Osteoblast (primary cell): ENCODE measurements around the gene ATXN7. TPM values are rescaled to one million over a fixed set of nuclear protein-coding genes. Genes with fewer than 3 reads are reported as not detected.

Experiments
- DNase-seq: peaks from one replicate; pipeline ENCODE4 v3.0.0; 2011; ENCODE audit warnings: low spot score, mixed read lengths; ENCODE audit not compliant: insufficient read length; ENCODE audit errors: missing footprints
- H2AFZ ChIP-seq: 2 replicates; pipeline ENCODE4 v1.6.0; 2011; ENCODE audit warnings: mild to moderate bottlenecking, low read length
- H3K27ac ChIP-seq: 2 replicates; pipeline ENCODE4 v1.5.1; 2011; ENCODE audit warnings: mild to moderate bottlenecking, low read depth, low read length, moderate library complexity
- H3K27me3 ChIP-seq: 2 replicates; pipeline ENCODE4 v1.6.0; 2012; ENCODE audit warnings: mild to moderate bottlenecking, control low read depth, inconsistent platforms, low read length, moderate library complexity; ENCODE audit not compliant: insufficient read depth
- H3K36me3 ChIP-seq: 2 replicates; pipeline ENCODE4 v1.5.1; 2011; ENCODE audit warnings: mild to moderate bottlenecking, low read length, control low read depth, moderate library complexity; ENCODE audit not compliant: insufficient read depth
- H3K4me1 ChIP-seq: 2 replicates; pipeline ENCODE4 v1.5.1; 2011; ENCODE audit warnings: mild to moderate bottlenecking, low read length, control low read depth, moderate library complexity; ENCODE audit not compliant: insufficient read depth
- H3K4me2 ChIP-seq: 2 replicates; pipeline ENCODE4 v1.6.0; 2011; ENCODE audit warnings: mild to moderate bottlenecking, low read length; ENCODE audit not compliant: insufficient read depth
- H3K4me3 ChIP-seq: fragments of 200-600 bp; sonication (generic); 3 replicates; pipeline ENCODE4 v1.5.1; 2012; ENCODE audit warnings: mild to moderate bottlenecking, low read length, inconsistent platforms; ENCODE audit not compliant: insufficient read depth
- H3K79me2 ChIP-seq: 2 replicates; pipeline ENCODE4 v1.6.0; 2012; ENCODE audit warnings: mild to moderate bottlenecking, low read length, control low read depth, inconsistent platforms; ENCODE audit not compliant: insufficient read depth
- H3K9me3 ChIP-seq: 2 replicates; pipeline ENCODE4 v1.5.1; 2011; ENCODE audit warnings: low read depth, low read length, control low read depth
- H4K20me1 ChIP-seq: 2 replicates; pipeline ENCODE4 v1.6.0; 2012; ENCODE audit warnings: mild to moderate bottlenecking, low read length, control low read depth; ENCODE audit not compliant: insufficient read depth
- total RNA-seq: library from RNA; depleted of rRNA; stranded (reverse); fragments of >200 nt; gene quantifications from 2 replicates; pipeline ENCODE4 v1.2.3, GENCODE V29; 2012
- TF ChIP-seq, protein P1 (sequence below): IDR thresholded peaks from 2 replicates; pipeline ENCODE4 v1.5.1; 2011; ENCODE audit warnings: mild to moderate bottlenecking, low read depth, low read length, moderate library complexity; ENCODE audit errors: extremely low read depth

ATXN7 gene
- total RNA-seq, 1 donor, result 17.0 TPM

DNA sequence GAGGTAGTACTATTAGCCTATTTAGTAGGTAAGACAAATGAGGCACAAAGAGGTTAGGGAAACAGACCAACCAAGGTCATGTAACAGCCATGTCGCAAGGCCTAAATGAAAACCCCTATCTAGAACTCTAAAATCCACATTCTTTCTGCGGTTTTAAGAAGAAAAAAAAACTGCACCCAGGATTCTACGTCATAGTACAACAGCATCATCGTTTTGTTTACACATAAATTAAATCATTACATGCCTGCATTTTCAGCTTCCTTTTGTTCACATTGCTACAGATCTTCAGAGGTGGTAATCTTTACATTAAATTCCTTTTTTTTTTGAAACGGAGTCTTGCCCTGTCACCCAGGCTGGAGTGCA, 160.2 kb downstream of the ATXN7 start:
- peaks cover 23% of the 10 kb centered on the region for H3K36me3 ChIP-seq
- TF ChIP-seq, protein P1, sequence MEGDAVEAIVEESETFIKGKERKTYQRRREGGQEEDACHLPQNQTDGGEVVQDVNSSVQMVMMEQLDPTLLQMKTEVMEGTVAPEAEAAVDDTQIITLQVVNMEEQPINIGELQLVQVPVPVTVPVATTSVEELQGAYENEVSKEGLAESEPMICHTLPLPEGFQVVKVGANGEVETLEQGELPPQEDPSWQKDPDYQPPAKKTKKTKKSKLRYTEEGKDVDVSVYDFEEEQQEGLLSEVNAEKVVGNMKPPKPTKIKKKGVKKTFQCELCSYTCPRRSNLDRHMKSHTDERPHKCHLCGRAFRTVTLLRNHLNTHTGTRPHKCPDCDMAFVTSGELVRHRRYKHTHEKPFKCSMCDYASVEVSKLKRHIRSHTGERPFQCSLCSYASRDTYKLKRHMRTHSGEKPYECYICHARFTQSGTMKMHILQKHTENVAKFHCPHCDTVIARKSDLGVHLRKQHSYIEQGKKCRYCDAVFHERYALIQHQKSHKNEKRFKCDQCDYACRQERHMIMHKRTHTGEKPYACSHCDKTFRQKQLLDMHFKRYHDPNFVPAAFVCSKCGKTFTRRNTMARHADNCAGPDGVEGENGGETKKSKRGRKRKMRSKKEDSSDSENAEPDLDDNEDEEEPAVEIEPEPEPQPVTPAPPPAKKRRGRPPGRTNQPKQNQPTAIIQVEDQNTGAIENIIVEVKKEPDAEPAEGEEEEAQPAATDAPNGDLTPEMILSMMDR, result no peak
- peaks cover 15% of the 10 kb centered on the region for H3K4me1 ChIP-seq
- H3K27ac ChIP-seq, result peak overlapping the region; percentile 91
- H4K20me1 ChIP-seq, result peaks cover 10% of the 10 kb centered on the region
- H3K79me2 ChIP-seq, result peaks cover 31% of the 10 kb centered on the region
- peak overlapping the region; percentile 97 for H3K4me2 ChIP-seq
- peaks cover 13% of the 10 kb centered on the region for H3K27me3 ChIP-seq
- H2AFZ ChIP-seq, result peak overlapping the region; percentile 86
- H3K9me3 ChIP-seq, result no peaks in the 10 kb centered on the region
- peak overlapping the region; percentile 96 for H3K4me3 ChIP-seq
- no peak for DNase-seq

DNA sequence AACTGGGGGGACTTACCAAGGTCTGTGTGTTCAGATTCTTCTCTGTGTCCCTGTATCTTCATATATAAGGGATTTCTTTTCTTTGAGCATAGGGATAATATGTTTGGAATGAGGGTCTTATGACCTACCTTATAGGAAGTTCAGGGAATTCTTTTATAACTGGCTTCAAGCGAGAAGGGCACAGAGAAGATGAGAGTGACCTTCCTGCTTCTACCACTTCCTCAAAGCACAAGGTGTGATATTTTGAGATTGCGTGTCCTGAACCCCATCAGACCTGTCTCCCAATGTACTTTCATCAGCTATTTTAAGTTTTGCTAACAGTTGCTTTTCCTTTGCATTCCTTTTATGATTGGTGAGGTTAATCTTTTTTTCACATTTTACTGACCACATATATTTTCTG, 162.7 kb downstream of the ATXN7 start:
- Histone ChIP-seq H3K36me3 (peaks cover 5% of the 10 kb centered on the region), H3K27ac (no peak overlapping the region), H3K4me2 (no peak overlapping the region), H4K20me1 (peaks cover 10% of the 10 kb centered on the region), H3K9me3 (no peaks in the 10 kb centered on the region), H2AFZ (no peak overlapping the region), H3K79me2 (peaks cover 20% of the 10 kb centered on the region), H3K4me3 (no peak overlapping the region), H3K4me1 (peaks cover 15% of the 10 kb centered on the region), H3K27me3 (peaks cover 16% of the 10 kb centered on the region)
- TF ChIP-seq, protein P1, result no peak
- DNase-seq, result no peak

DNA sequence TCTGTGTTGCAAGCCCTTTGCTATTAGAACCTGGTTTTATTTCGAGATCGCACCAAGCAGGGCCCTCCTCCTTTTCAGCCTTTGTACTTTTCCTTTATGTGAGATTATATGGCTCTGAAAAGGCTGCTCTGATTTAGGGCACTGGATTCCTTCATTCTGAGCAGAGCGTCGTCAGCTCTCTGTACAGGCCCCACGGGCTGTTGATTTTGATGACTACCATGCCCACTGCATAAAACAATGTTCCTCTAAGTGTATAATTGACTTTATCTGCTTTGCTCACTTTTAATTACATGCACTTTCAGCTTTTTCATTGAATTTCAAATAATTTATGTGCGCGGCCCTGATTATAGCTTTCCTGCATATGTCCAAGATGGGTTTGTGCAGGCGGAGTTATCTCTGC, 164.0 kb downstream of the ATXN7 start:
- TF ChIP-seq, protein P1, result no peak
- DNase-seq, result no peak
- Histone ChIP-seq H3K4me1 (peaks cover 4% of the 10 kb centered on the region), H3K27me3 (peaks cover 16% of the 10 kb centered on the region), H3K27ac (no peak overlapping the region), H3K79me2 (peaks cover 6% of the 10 kb centered on the region), H2AFZ (no peak overlapping the region), H3K4me3 (no peak overlapping the region), H3K36me3 (no peaks in the 10 kb centered on the region), H3K9me3 (no peaks in the 10 kb centered on the region), H3K4me2 (no peak overlapping the region), H4K20me1 (peaks cover 3% of the 10 kb centered on the region)

DNA sequence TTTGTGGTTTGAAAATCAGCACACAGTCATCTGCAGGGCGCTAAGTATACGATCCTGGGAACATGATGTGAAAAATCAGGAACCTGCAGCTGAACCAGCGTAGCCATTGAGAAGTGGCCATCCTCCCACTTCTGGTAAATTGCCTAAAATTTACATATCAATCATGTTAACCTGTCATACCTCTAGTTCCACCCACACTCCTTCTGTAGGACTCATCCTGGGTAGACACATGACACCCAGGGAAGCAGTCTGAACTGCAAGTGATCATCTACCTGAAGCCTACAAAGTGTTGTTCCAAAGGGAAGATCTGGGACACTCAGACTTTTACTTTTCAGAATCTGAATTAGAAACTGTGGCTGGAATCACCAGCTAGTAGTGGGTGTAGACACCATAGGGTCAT, 165.1 kb downstream of the ATXN7 start:
- no peaks in the 10 kb centered on the region for H4K20me1 ChIP-seq
- TF ChIP-seq, protein P1, result no peak
- peaks cover 16% of the 10 kb centered on the region for H3K27me3 ChIP-seq
- H3K4me1 ChIP-seq, result peaks cover 1% of the 10 kb centered on the region
- H3K27ac ChIP-seq, result no peak overlapping the region
- no peaks in the 10 kb centered on the region for H3K9me3 ChIP-seq
- H3K4me2 ChIP-seq, result no peak overlapping the region
- no peak overlapping the region for H3K4me3 ChIP-seq
- no peak for DNase-seq
- no peak overlapping the region for H2AFZ ChIP-seq
- H3K36me3 ChIP-seq, result no peaks in the 10 kb centered on the region
- no peaks in the 10 kb centered on the region for H3K79me2 ChIP-seq
